Ascending aorta (tissue), 2 donors: ENCODE results near the gene KRT37. TPM values are rescaled to one million over a fixed set of nuclear protein-coding genes. Genes with fewer than 3 reads are reported as not detected.
"Not testable (repeated sequence)": the region's sequence is repeated elsewhere in the genome, so short reads cannot be mapped to it uniquely, and the experiment has no call there.

Experiments used
- DNase-seq, 2 donors: peaks; one replicate each; pipeline ENCODE4 v3.0.0-alpha.2; 2019; ENCODE audit warnings: low spot score in 2 of 2
- H3K27ac ChIP-seq, 2 donors: fragments of 200-600 bp; sonication (generic); one replicate each; pipeline ENCODE4 v1.5.1; 2016 to 2017; ENCODE audit warnings: mild to moderate bottlenecking in 1 of 2
- H3K27me3 ChIP-seq: fragments of 200-600 bp; sonication (generic); one replicate; pipeline ENCODE4 v1.5.1; 2017
- H3K36me3 ChIP-seq, 2 donors: fragments of 200-600 bp; sonication (generic); one replicate each; pipeline ENCODE4 v1.5.1; 2016
- H3K4me1 ChIP-seq, 2 donors: fragments of 200-600 bp; sonication (generic); one replicate each; pipeline ENCODE4 v1.5.1; 2016 to 2017; ENCODE audit warnings: mild to moderate bottlenecking in 1 of 2
- H3K4me3 ChIP-seq, 2 donors: fragments of 200-600 bp; sonication (generic); one replicate each; pipeline ENCODE4 v1.5.1; 2016 to 2017; ENCODE audit warnings: mild to moderate bottlenecking in 1 of 2
- H3K9me3 ChIP-seq, 2 donors: fragments of 200-600 bp; sonication (generic); one replicate each; pipeline ENCODE4 v1.5.1; 2016
- CTCF ChIP-seq, 3 experiments: fragments of 200-600 bp in 2 of 3; fragments of 450-650 bp in 1 of 3; sonication (generic) in 2 of 3; IDR thresholded peaks; one replicate each; pipeline ENCODE4 v1.5.1; 2016 to 2019; ENCODE audit warnings: antibody characterized with exemption in 3 of 3, mild to moderate bottlenecking in 1 of 3, moderate library complexity in 1 of 3
- intact Hi-C: fragments of 100-400 bp; cut with DNase I; formaldehyde crosslinking; loops from one replicate; pipeline ENCODE4 v1.15.1; 2023
- total RNA-seq: library from RNA; depleted of rRNA; stranded (reverse); fragments of >200 nt; gene quantifications from one replicate; pipeline ENCODE4 v1.1.0, GENCODE V29; 2016

Gene KRT37
- total RNA-seq, 1 donor from 2014 or later: not detected

GRCh38 chr17:41428591-41429291, 4.4 kb upstream of the KRT37 start:
- no peaks in the 10 kb centered on the region for H3K9me3 ChIP-seq
- H3K36me3 ChIP-seq: no peaks in the 10 kb centered on the region
- no peak for TF ChIP-seq CTCF (IDR thresholded peaks at IDR 0.05)
- no peaks in the 10 kb centered on the region for H3K4me1 ChIP-seq
- no peak overlapping the region for H3K4me3 ChIP-seq
- intact Hi-C loops: no loop called here
- DNase-seq: no peak
- H3K27me3 ChIP-seq: no peaks in the 10 kb centered on the region
- no peak overlapping the region for H3K27ac ChIP-seq

- H3K4me3 ChIP-seq, H3K9me3 ChIP-seq, H3K27me3 ChIP-seq, DNase-seq, H3K27ac ChIP-seq, intact Hi-C loops, H3K36me3 ChIP-seq, H3K4me1 ChIP-seq: not testable (repeated sequence)
Observed at GRCh38 chr17:41422586-41422985, 1.8 kb downstream of the KRT37 start.

GRCh38 chr17:41421617-41422016, 2.8 kb downstream of the KRT37 start:
- DNase-seq: no peak
- no peak for TF ChIP-seq CTCF (IDR thresholded peaks at IDR 0.05)
- intact Hi-C loops: no loop called here
- Histone ChIP-seq H3K36me3 (no peaks in the 10 kb centered on the region), H3K9me3 (no peaks in the 10 kb centered on the region), H3K27me3 (no peaks in the 10 kb centered on the region), H3K4me3 (no peak overlapping the region), H3K4me1 (peaks cover 0 to 2% of the 10 kb centered on the region in 2 donors), H3K27ac (no peak overlapping the region)

GRCh38 chr17:41421116-41421515, 3.3 kb downstream of the KRT37 start:
- H3K4me1 ChIP-seq: peaks cover 0 to 7% of the 10 kb centered on the region in 2 donors
- no peak overlapping the region for H3K4me3 ChIP-seq
- DNase-seq: no peak
- H3K36me3 ChIP-seq: no peaks in the 10 kb centered on the region
- H3K27me3 ChIP-seq: no peaks in the 10 kb centered on the region
- no peak for TF ChIP-seq CTCF (IDR thresholded peaks at IDR 0.05)
- no peaks in the 10 kb centered on the region for H3K9me3 ChIP-seq
- intact Hi-C loops: no loop called here
- H3K27ac ChIP-seq: no peak overlapping the region

- Histone ChIP-seq H3K36me3 (no peaks in the 10 kb centered on the region), H3K27ac (no peak overlapping the region), H3K27me3 (no peaks in the 10 kb centered on the region), H3K4me1 (peaks cover 0 to 9% of the 10 kb centered on the region in 2 donors), H3K9me3 (no peaks in the 10 kb centered on the region), H3K4me3 (no peak overlapping the region)
- DNase-seq: no peak
- TF ChIP-seq CTCF (IDR thresholded peaks at IDR 0.05): no peak
- intact Hi-C loops: no loop called here
Observed at GRCh38 chr17:41420134-41420533, 4.3 kb downstream of the KRT37 start.

- intact Hi-C loops: no loop called here
- no peaks in the 10 kb centered on the region for H3K27me3 ChIP-seq
- no peak overlapping the region for H3K4me3 ChIP-seq
- DNase-seq: no peak
- H3K9me3 ChIP-seq: no peaks in the 10 kb centered on the region
- H3K4me1 ChIP-seq: peaks cover 0 to 9% of the 10 kb centered on the region in 2 donors
- no peaks in the 10 kb centered on the region for H3K36me3 ChIP-seq
- TF ChIP-seq CTCF (IDR thresholded peaks at IDR 0.05): no peak
- H3K27ac ChIP-seq: no peak overlapping the region
Observed at GRCh38 chr17:41419716-41420115, 4.7 kb downstream of the KRT37 start.
